Dedifferentiated amniotic fluid mesenchymal stem cell (primary cell): ENCODE measurements around the gene NPAS3.

Source experiments
- DNase-seq: peaks from one replicate; pipeline ENCODE4 v3.0.0-alpha.2; 2016; ENCODE audit errors: extremely low spot score

The NPAS3 gene

GRCh38 chr14:33792009-33792719, 853.5 kb downstream of the NPAS3 start:
- no peak for DNase-seq

- DNase-seq: peak; percentile 69
Observed at GRCh38 chr14:33792720-33793368, 854.2 kb downstream of the NPAS3 start.

DNA sequence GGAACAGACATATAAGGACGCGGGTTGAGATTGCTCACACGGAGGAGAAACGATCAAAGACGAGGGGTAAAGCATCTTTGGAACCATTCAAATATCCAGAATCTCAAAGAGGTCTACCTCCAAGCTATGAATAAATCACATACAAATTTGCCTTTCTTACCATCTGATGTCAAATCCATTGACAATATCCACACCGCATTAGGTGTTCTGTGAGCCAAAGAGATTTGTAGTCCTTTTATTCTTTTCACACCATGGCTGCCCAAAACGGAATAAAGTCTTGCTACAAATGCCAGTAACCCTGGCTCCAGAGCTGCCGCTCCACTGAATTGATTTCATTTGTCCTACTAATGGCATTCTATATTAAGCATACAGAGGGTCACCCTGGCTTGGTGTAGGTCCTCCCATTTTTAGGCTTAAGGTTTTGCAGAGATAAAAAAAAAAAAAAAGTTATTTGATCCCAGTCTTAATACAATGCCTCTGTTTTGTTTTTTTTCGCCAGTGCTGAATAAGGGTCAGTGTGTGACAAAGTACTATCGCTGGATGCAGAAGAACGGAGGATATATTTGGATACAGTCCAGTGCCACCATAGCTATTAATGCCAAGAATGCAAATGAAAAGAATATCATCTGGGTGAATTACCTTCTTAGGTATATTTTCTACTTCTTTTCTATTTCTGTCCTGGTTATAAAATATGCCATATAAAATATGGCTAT, 854.9 kb downstream of the NPAS3 start:
- DNase-seq: no peak

- DNase-seq: no peak
Observed at GRCh38 chr14:33794791-33795305, 856.2 kb downstream of the NPAS3 start.

- no peak for DNase-seq
Observed at GRCh38 chr14:33796356-33796755, 857.7 kb downstream of the NPAS3 start.

DNA sequence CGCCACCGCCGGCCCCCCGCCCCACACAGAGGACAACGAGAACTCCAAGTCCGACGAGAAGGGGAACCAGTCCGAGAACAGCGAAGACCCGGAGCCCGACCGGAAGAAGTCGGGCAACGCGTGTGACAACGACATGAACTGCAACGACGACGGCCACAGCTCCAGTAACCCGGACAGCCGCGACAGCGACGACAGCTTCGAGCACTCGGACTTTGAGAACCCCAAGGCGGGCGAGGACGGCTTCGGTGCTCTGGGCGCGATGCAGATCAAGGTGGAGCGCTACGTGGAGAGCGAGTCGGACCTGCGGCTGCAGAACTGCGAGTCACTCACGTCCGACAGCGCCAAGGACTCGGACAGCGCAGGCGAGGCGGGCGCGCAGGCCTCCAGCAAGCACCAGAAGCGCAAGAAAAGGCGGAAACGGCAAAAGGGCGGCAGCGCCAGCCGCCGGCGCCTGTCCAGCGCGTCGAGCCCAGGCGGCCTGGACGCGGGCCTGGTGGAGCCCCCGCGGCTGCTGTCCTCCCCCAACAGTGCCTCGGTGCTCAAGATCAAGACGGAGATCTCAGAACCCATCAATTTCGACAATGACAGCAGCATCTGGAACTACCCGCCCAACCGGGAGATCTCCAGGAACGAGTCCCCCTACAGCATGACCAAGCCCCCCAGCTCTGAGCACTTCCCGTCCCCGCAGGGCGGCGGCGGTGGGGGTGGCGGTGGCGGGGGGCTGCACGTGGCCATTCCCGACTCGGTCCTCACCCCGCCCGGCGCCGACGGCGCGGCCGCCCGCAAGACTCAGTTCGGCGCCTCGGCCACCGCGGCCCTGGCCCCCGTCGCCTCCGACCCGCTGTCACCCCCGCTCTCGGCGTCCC, 861.3 kb downstream of the NPAS3 start:
- no peak for DNase-seq

DNA sequence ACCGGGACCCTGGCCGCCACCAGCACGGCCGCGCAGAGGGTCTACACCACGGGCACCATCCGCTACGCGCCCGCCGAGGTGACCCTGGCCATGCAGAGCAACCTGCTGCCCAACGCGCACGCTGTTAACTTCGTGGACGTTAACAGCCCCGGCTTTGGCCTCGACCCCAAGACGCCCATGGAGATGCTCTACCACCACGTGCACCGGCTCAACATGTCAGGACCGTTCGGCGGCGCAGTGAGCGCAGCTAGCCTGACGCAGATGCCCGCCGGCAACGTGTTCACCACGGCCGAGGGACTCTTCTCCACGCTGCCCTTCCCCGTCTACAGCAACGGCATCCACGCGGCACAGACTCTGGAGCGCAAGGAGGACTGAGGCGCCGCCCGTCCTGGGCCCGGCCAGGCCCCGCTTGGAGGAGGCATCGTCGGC, 862.1 kb downstream of the NPAS3 start:
- DNase-seq: no peak

DNA sequence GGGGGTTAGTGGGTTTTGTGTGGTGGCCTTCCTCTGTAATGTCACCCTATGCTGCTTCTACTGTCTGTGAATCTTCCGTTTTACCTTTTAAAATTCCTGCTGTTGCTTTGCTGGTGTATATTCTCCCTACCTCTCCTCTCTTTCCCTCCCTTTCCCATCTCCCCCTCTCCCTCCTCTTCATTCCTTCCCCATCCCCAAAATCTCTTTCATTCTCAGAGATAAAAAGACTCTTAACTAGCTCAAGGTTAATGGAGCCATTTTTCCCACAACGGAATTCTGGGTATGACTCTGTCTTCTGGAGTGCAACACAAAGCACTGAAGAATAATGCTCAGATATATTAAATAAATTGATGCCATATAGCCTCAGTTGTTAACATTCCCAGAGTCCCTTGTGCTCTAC, 864.1 kb downstream of the NPAS3 start:
- no peak for DNase-seq

- DNase-seq: no peak
Observed at GRCh38 chr14:33805593-33805992, 866.9 kb downstream of the NPAS3 start.

DNA sequence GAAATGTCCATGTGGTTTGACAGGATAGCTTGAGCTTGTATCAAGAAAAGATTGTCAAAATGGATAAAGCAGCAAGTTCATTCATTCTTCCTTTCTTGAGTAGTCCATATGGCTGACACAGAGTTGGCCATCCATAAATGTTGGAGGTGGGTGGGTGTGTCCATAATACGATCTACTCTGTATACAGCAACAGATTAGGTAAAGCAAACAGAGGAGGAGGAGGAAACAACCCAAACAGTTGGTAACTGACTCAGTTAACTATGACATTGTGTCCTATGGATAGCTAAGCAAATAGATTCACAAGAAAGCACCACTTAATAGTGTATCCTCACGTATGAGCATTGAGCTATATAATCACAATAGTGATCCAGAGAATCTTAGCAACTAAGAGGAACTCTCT, 868.2 kb downstream of the NPAS3 start:
- no peak for DNase-seq

DNA sequence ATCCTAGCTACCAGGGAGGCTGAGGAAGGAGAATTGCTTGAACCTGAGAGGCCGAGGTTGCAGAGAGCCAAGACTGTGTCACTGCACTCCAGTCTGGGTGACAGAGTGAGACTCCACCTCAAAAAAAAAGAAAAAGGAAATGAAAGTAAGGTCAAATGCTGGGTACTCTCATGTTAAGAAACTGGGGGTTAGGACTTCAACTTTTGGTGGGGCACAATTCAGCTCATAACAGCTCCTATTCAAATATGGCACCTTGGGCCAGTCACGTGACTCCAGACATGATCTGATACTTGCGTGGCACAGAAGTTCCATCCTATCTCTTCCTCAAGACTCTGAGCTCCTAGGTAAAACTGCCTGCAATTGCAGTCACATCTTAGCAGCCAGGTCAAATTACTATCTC, 869.5 kb downstream of the NPAS3 start:
- DNase-seq: no peak

DNA sequence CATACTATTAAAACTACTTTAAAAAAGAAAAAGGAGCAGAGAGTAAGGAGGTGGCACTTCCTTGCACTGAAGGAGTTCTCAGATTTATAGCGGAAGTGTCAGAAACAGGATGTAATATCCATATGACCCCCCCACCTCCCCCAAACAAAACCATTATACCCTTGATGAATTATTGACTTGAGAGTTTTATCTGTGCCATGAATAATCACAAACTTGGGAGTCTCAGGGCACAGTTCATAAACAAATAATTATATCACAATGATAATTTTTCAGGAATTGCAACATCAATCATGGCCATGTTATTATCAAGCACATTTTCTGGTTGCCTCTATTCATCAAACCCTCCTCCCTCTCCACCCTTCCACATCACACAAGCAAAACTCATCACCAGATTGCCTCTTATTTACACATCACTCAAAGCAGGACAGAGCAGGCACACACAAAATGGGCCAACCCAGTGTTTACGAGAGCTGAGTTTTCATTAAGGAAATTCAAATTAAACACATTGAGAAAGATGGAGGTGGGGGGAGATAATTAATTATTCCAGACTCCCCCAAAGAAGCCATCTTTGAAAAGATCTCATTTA, 870.8 kb downstream of the NPAS3 start:
- DNase-seq: no peak

DNA sequence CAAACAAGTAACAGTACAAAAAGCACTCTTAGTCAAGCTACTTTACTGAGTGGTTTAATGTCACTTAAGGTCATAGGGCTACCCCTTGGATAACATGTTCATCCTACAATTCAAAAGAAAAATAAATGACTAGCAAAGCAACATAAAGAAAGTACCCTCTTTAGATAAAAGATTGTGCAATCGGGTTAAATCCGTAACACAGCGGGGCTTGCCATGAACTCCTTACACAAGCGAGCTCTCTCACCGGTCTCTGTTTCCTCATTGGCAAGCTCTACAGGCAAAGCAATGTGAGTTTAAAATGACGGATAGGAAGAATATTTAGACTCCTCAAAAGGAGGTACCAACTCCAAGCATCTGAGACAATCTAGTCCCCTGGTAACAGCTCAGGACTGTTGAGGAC, 871.6 kb downstream of the NPAS3 start:
- DNase-seq: no peak

DNA sequence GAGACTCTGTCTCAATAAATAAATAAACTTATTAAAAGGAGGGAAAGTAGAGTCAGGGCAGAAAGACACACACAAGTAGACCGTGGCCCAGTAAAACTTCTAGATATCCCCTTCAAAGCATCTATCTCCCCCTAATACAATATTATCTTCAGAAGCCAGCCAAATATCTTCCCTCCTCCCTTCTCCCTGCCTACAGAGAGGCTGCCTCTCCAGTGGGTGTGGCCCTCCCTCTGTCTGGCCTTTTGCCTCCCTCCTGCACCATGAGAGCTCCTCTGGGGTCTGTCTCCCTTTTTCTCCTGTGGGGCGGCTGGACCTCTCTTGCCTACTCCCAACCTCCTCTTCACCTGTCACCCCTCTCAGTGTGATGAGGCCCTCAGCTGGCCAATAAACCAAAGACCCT, 873.0 kb downstream of the NPAS3 start:
- DNase-seq: no peak

- DNase-seq: no peak
Observed at GRCh38 chr14:33812181-33812580, 873.5 kb downstream of the NPAS3 start.

DNA sequence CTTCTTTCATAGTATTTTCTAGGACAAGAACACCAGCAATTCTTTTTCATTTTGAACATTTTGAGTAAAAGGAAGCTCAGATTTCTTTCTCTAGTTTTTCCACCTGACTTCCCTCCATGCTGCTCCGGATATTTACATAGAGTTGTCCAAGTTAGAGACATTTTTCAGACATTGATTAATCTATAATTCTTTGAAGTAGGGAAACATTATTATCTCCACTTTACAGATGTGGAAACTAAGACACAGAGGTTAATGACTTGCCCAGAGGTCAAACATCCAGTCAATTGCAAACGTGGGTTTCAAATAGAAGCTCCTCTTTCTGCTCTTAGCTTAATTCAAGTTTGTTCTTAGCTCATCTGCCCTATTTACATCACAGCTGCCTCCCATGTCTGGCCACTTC, 873.9 kb downstream of the NPAS3 start:
- DNase-seq: no peak

- DNase-seq: no peak
Observed at GRCh38 chr14:33814010-33814409, 875.3 kb downstream of the NPAS3 start.

DNA sequence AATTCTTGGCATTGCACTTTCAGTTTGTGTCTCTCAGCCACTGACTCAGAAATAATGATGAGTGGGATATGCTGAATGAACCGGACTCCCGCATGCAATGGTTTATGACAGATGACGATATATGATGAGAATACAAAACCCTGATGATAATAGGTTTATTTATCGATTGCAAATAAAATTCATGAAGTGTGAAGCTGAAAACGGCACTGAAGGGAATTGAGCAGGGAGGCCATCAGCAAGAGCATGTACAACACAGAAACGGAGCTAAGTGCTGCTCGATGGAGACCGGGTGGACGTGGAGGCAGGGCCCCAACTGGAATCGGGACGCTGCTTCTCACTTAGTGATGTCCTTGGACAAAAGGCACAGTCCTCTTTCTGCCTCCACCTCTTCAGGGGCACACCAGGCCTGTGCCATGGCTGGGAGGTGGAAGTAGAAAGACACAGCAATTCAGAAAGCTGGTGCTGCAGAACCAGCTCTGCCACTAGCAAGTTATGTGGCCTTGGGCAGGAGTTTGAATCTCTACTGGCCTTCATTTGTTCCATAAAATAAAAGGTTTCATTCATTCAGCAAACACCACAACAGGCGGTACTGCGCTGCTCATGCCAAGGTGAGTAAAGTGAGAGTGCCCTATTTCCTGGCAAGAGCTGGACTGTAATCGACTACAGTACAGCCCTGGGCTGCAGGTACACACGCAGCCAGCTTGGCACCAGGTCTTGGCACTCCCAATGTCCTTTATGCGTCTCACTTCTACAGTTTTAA, 895.2 kb downstream of the NPAS3 start:
- DNase-seq: no peak

- DNase-seq: no peak
Observed at GRCh38 chr14:33834466-33835260, 896.0 kb downstream of the NPAS3 start.

- DNase-seq: no peak
Observed at GRCh38 chr14:33835261-33835655, 896.6 kb downstream of the NPAS3 start.
